Heart right ventricle (tissue), 16 donors: ENCODE results near the gene RPLP2. TPM values are rescaled to one million over a fixed set of nuclear protein-coding genes. Genes with fewer than 3 reads are reported as not detected.

Experiments
- ATAC-seq, 8 donors: fragments of 200-7000 bp; cut with Tn5 transposase; one replicate each; pipeline ENCODE4 v1.9.1; 2020; ENCODE audit warnings: mild to moderate bottlenecking in 8 of 8, moderate library complexity in 8 of 8, moderate number of reproducible peaks in 1 of 8
- DNase-seq, 2 donors: peaks; one replicate each; pipeline ENCODE4 v3.0.0-alpha.2; 2020
- H3K27ac ChIP-seq, 10 donors: fragments of 200-600 bp; sonication (generic) in 2 of 10; one replicate each; pipeline versions ENCODE4 v1.5.0 to v1.8.0; 2020 to 2022; ENCODE audit warnings: mild to moderate bottlenecking in 3 of 10
- H3K27me3 ChIP-seq, 7 donors: fragments of 200-600 bp; one replicate each; pipeline ENCODE4 v1.8.0; 2021 to 2022; ENCODE audit warnings: mild to moderate bottlenecking in 2 of 7
- H3K36me3 ChIP-seq, 9 donors: fragments of 200-600 bp; sonication (generic) in 1 of 9; one replicate each; pipeline versions ENCODE4 v1.5.0 to v1.8.0; 2020 to 2022; ENCODE audit warnings: mild to moderate bottlenecking in 2 of 9
- H3K4me1 ChIP-seq, 9 donors: fragments of 200-600 bp; sonication (generic) in 1 of 9; one replicate each; pipeline versions ENCODE4 v1.5.0 to v1.8.0; 2020 to 2022; ENCODE audit warnings: mild to moderate bottlenecking in 4 of 9
- H3K4me3 ChIP-seq, 10 donors: fragments of 200-600 bp; sonication (generic) in 2 of 10; one replicate each; pipeline versions ENCODE4 v1.5.0 to v1.8.0; 2020 to 2022; ENCODE audit warnings: mild to moderate bottlenecking in 7 of 10, moderate library complexity in 2 of 10
- H3K9me3 ChIP-seq, 11 donors: fragments of 200-600 bp in 10 of 11; sonication (generic) in 2 of 11; one replicate each; pipeline versions ENCODE4 v1.5.0 to v1.8.0; 2013 to 2022; ENCODE audit warnings: mild to moderate bottlenecking in 2 of 11, control low read depth in 1 of 11, moderate library complexity in 1 of 11
- CTCF ChIP-seq, 9 donors: fragments of 200-600 bp; sonication (generic) in 2 of 9; IDR thresholded peaks; one replicate each; pipeline versions ENCODE4 v1.5.0 to v1.8.0; 2021 to 2022; ENCODE audit warnings: antibody characterized with exemption in 9 of 9, mild to moderate bottlenecking in 5 of 9, moderate library complexity in 1 of 9
- WGBS, 2 donors: extraction: QIAGEN DNeasy Blood & Tissue Kit; methylation state at CpG; one replicate each; pipeline ENCODE4 v1.1.7; 2013; ENCODE audit warnings: inconsistent platforms in 1 of 2; 5-methylcytosine and 5-hydroxymethylcytosine counted together
- intact Hi-C, 10 donors: fragments of 100-400 bp; cut with DNase I; formaldehyde crosslinking; loops; one replicate each; pipeline versions ENCODE4 v1.11.1 to v1.14.2; 2022
- polyA plus RNA-seq, 2 donors: library from polyadenylated mRNA; stranded (reverse); fragments of 200-250 nt; gene quantifications; one replicate each; pipeline ENCODE4 v1.2.3, GENCODE V29; 2013
- total RNA-seq, 10 donors: library from RNA; stranded (reverse); fragmentation: NEBNext Ultra II Directional in 3 of 10; extraction: Animal tissue kit (Norgen Biotek cat#: 25700) in 3 of 10; gene quantifications; one replicate each; pipeline versions ENCODE4 v1.2.1 to v1.2.4, GENCODE V29; 2021 to 2023
- donor health status: Arrhythmogenic right ventricular cardiomyopathy.
- donor health status: ischemic (EF 13 %, LVEDD 7.1; RV severe dilation, severe dysfunction).
- donor health status: healthy with polysubstance abuse.
- donor health status: DM: no; HTN: yes; CAD: no.
- donor health status: DM: no; HTN: no; CAD: no.
- donor health status: ischemic (EF 25% LVEDD 6.9; RV normal size, moderate dysfunction).
- donor health status: ischemic (EF 25% LVEDD 5.7; RV mildly dilated, moderate dysfunction).
- donor health status: healthy.
- donor health status: DM: yes; HTN: yes; CAD: no.
- donor health status: Ischemic cardiomyopathy.
- donor health status: ischemic (EF 35%, LVEDD 5.7; RV mildly dilated, moderate dysfunction).
- donor health status: nonischemic (EF 11% LVEDD 7.7; RV severe dilation, severe dysfunction).
- donor health status: DM: yes; HTN: yes; CAD: no.
- donor health status: PGD.
- donor health status: ischemic (EF 29% LVEDD 5.4; RV normal size, mild dysfunction).
- donor health status: nonischemic (EF 23%, LVEDD 6.1; RV moderate dilation, normal function).

The RPLP2 gene
- total and polyA plus RNA-seq, 12 donors = 765 to 1,699 (median 918) TPM

- no peaks in the 10 kb centered on the region for H3K9me3 ChIP-seq
- H3K27ac ChIP-seq = peak overlapping the region in 7 of 10 donors; percentile 14 to 69 (median 53)
- DNase-seq = no peak
- H3K27me3 ChIP-seq = no peaks in the 10 kb centered on the region
- no peak for TF ChIP-seq CTCF (IDR thresholded peaks at IDR 0.05)
- peak in 2 of 8 donors; percentile 1 to 6 for ATAC-seq
- peaks cover 11 to 43% (median 33%) of the 10 kb centered on the region in 9 donors for H3K4me1 ChIP-seq
- WGBS, 2 donors = 85 to 86% methylated on average over 21 of the region's 21 CpGs
- intact Hi-C loops = no loop called here
- peaks cover 0 to 36% (median 6%) of the 10 kb centered on the region in 9 donors for H3K36me3 ChIP-seq
- H3K4me3 ChIP-seq = peak overlapping the region in 4 of 10 donors; percentile 5 to 33 (median 20)
Measured at GRCh38 chr11:860234-861104, 50.7 kb downstream of the RPLP2 start.

- no peak for TF ChIP-seq CTCF (IDR thresholded peaks at IDR 0.05)
- Histone ChIP-seq H3K27ac (no peak overlapping the region), H3K36me3 (peaks cover 0 to 42% (median 9%) of the 10 kb centered on the region in 9 donors), H3K4me1 (peaks cover 11 to 41% (median 28%) of the 10 kb centered on the region in 9 donors), H3K27me3 (no peaks in the 10 kb centered on the region), H3K9me3 (no peaks in the 10 kb centered on the region), H3K4me3 (no peak overlapping the region)
- DNase-seq = no peak
- 94 to 95% methylated on average over 14 of the region's 14 CpGs for WGBS, 2 donors
- ATAC-seq = no peak
- intact Hi-C loops = no loop called here
Measured at GRCh38 chr11:861105-861479, 51.3 kb downstream of the RPLP2 start.

- intact Hi-C loops = no loop called here
- Histone ChIP-seq H3K27me3 (no peaks in the 10 kb centered on the region), H3K36me3 (peaks cover 0 to 53% (median 9%) of the 10 kb centered on the region in 9 donors), H3K4me1 (peaks cover 7 to 30% (median 18%) of the 10 kb centered on the region in 9 donors), H3K9me3 (no peaks in the 10 kb centered on the region), H3K4me3 (no peak overlapping the region), H3K27ac (peak overlapping the region in 1 of 10 donors; percentile 5)
- WGBS, 2 donors = 56 to 59% methylated on average over 20 of the region's 20 CpGs
- ATAC-seq = no peak
- TF ChIP-seq CTCF (IDR thresholded peaks at IDR 0.05) = no peak
- peak in 1 of 2 donors; percentile 56 for DNase-seq
Measured at GRCh38 chr11:862081-862661, 52.4 kb downstream of the RPLP2 start.

Other genes with a start within 250 kb of the RPLP2 start
- gene LMNTD2, start 249.2 kb upstream of the RPLP2 start, total RNA-seq = under 1 TPM in 8 of 10 donors, not detected in 2; 0.30 to 0.72 (median 0.45) TPM
- gene LMNTD2, start 249.2 kb upstream of the RPLP2 start, polyA plus RNA-seq = 1 to 10 TPM in 1 of 2 donors, under 1 TPM in 1; 0.41 to 1.4 TPM
- gene RASSF7, start 249.0 kb upstream of the RPLP2 start, total RNA-seq = 1 to 10 TPM in 9 of 10 donors, under 1 TPM in 1; 0.96 to 4.0 (median 2.1) TPM
- 10 to 100 TPM in 1 of 2 donors, 1 to 10 TPM in 1; 6.9 to 14.2 TPM for gene RASSF7, start 249.0 kb upstream of the RPLP2 start, polyA plus RNA-seq
- gene PHRF1, start 233.5 kb upstream of the RPLP2 start, total RNA-seq = 10 to 100 TPM; 14.7 to 23.0 (median 18.5) TPM
- gene PHRF1, start 233.5 kb upstream of the RPLP2 start, polyA plus RNA-seq = 10 to 100 TPM; 10.5 to 19.1 TPM
- 10 to 100 TPM in 5 of 10 donors, 1 to 10 TPM in 5; 4.5 to 20.2 (median 9.9) TPM for gene IRF7, start 194.0 kb upstream of the RPLP2 start, total RNA-seq
- gene IRF7, start 194.0 kb upstream of the RPLP2 start, polyA plus RNA-seq = 10 to 100 TPM; 12.2 to 48.4 TPM
- not detected for gene CDHR5, start 185.0 kb upstream of the RPLP2 start, total RNA-seq
- gene CDHR5, start 185.0 kb upstream of the RPLP2 start, polyA plus RNA-seq = not detected
- gene SCT, start 182.8 kb upstream of the RPLP2 start, total RNA-seq = 1 to 10 TPM in 2 of 10 donors, under 1 TPM in 1, not detected in 7; 0.99 to 2.0 (median 1.0) TPM
- gene SCT, start 182.8 kb upstream of the RPLP2 start, polyA plus RNA-seq = under 1 TPM in 1 of 2 donors, not detected in 1; 0.64 TPM
- under 1 TPM in 6 of 10 donors, not detected in 4; 0.19 to 0.72 (median 0.49) TPM for gene DRD4, start 172.7 kb upstream of the RPLP2 start, total RNA-seq
- gene DRD4, start 172.7 kb upstream of the RPLP2 start, polyA plus RNA-seq = under 1 TPM in 1 of 2 donors, not detected in 1; 0.09 TPM
- gene DEAF1, start 114.7 kb upstream of the RPLP2 start, total RNA-seq = 10 to 100 TPM; 11.0 to 25.7 (median 15.5) TPM
- 10 to 100 TPM; 18.3 to 39.9 TPM for gene DEAF1, start 114.7 kb upstream of the RPLP2 start, polyA plus RNA-seq
- gene TMEM80, start 114.2 kb upstream of the RPLP2 start, total RNA-seq = 10 to 100 TPM; 10.6 to 24.2 (median 14.5) TPM
- gene TMEM80, start 114.2 kb upstream of the RPLP2 start, polyA plus RNA-seq = 10 to 100 TPM; 10.1 to 21.4 TPM
- gene EPS8L2, start 103.7 kb upstream of the RPLP2 start, total RNA-seq = 1 to 10 TPM; 1.2 to 6.7 (median 2.3) TPM
- 1 to 10 TPM; 3.4 to 3.9 TPM for gene EPS8L2, start 103.7 kb upstream of the RPLP2 start, polyA plus RNA-seq
- 100 to 1,000 TPM in 5 of 10 donors, 10 to 100 TPM in 5; 76.2 to 115 (median 96.3) TPM for gene TALDO1, start 62.5 kb upstream of the RPLP2 start, total RNA-seq
- 100 to 1,000 TPM in 1 of 2 donors, 10 to 100 TPM in 1; 55.3 to 124 TPM for gene TALDO1, start 62.5 kb upstream of the RPLP2 start, polyA plus RNA-seq
- gene GATD1, start 32.5 kb upstream of the RPLP2 start, total RNA-seq = 10 to 100 TPM; 20.6 to 29.4 (median 26.0) TPM
- gene GATD1, start 32.5 kb upstream of the RPLP2 start, polyA plus RNA-seq = 10 to 100 TPM; 15.0 to 32.4 TPM
- gene CEND1, start 19.9 kb upstream of the RPLP2 start, total RNA-seq = under 1 TPM in 9 of 10 donors, not detected in 1; 0.22 to 0.80 (median 0.38) TPM
- gene CEND1, start 19.9 kb upstream of the RPLP2 start, polyA plus RNA-seq = under 1 TPM; 0.75 to 0.80 TPM
- gene SLC25A22, start 11.7 kb upstream of the RPLP2 start, total RNA-seq = 1 to 10 TPM; 2.2 to 8.6 (median 4.0) TPM
- gene SLC25A22, start 11.7 kb upstream of the RPLP2 start, polyA plus RNA-seq = 10 to 100 TPM in 1 of 2 donors, 1 to 10 TPM in 1; 3.0 to 11.1 TPM
- gene PIDD1, start 4.7 kb upstream of the RPLP2 start, total RNA-seq = 10 to 100 TPM in 3 of 10 donors, 1 to 10 TPM in 7; 5.2 to 13.9 (median 6.9) TPM
- gene PIDD1, start 4.7 kb upstream of the RPLP2 start, polyA plus RNA-seq = 10 to 100 TPM in 1 of 2 donors, 1 to 10 TPM in 1; 6.3 to 32.4 TPM
- 100 to 1,000 TPM; 183 to 359 (median 251) TPM for gene PNPLA2, start 8.9 kb downstream of the RPLP2 start, total RNA-seq
- 100 to 1,000 TPM; 114 to 148 TPM for gene PNPLA2, start 8.9 kb downstream of the RPLP2 start, polyA plus RNA-seq
- gene CRACR2B, start 18.0 kb downstream of the RPLP2 start, total RNA-seq = 10 to 100 TPM; 11.4 to 23.0 (median 17.0) TPM
- gene CRACR2B, start 18.0 kb downstream of the RPLP2 start, polyA plus RNA-seq = 10 to 100 TPM; 11.5 to 72.3 TPM
- gene CD151, start 23.0 kb downstream of the RPLP2 start, total RNA-seq = 100 to 1,000 TPM; 286 to 668 (median 466) TPM
- 100 to 1,000 TPM; 444 to 684 TPM for gene CD151, start 23.0 kb downstream of the RPLP2 start, polyA plus RNA-seq
- gene POLR2L, start 32.6 kb downstream of the RPLP2 start, total RNA-seq = 100 to 1,000 TPM; 194 to 279 (median 234) TPM
- gene POLR2L, start 32.6 kb downstream of the RPLP2 start, polyA plus RNA-seq = 100 to 1,000 TPM; 148 to 279 TPM
- gene TSPAN4, start 32.9 kb downstream of the RPLP2 start, total RNA-seq = 10 to 100 TPM; 22.2 to 46.4 (median 26.9) TPM
- 10 to 100 TPM; 44.4 to 66.5 TPM for gene TSPAN4, start 32.9 kb downstream of the RPLP2 start, polyA plus RNA-seq
- gene CHID1, start 100.8 kb downstream of the RPLP2 start, total RNA-seq = 10 to 100 TPM; 47.9 to 75.2 (median 62.4) TPM
- 10 to 100 TPM; 40.1 to 53.5 TPM for gene CHID1, start 100.8 kb downstream of the RPLP2 start, polyA plus RNA-seq
- 10 to 100 TPM; 28.9 to 58.4 (median 38.8) TPM for gene AP2A2, start 115.9 kb downstream of the RPLP2 start, total RNA-seq
- gene AP2A2, start 115.9 kb downstream of the RPLP2 start, polyA plus RNA-seq = 10 to 100 TPM; 24.3 to 27.9 TPM
- gene MUC6, start 226.8 kb downstream of the RPLP2 start, total RNA-seq = not detected
- under 1 TPM; 0.01 to 0.07 TPM for gene MUC6, start 226.8 kb downstream of the RPLP2 start, polyA plus RNA-seq